K562 (cell line): ENCODE results near the gene SLC25A53. TPM values are rescaled to one million over a fixed set of nuclear protein-coding genes. Genes with fewer than 3 reads are reported as not detected.
A peak's percentile ranks its signal among the peaks of the same experiment; 100 is the strongest.

Source experiments
- E2F6 ChIP-seq, 2 experiments: IDR thresholded peaks; 2 replicates each; pipeline ENCODE4 v1.6.1; 2011; ENCODE audit warnings: borderline replicate concordance in 1 of 2, control low read depth in 1 of 2, low read depth in 1 of 2, low read length in 1 of 2, mild to moderate bottlenecking in 1 of 2, mixed read lengths in 1 of 2, moderate library complexity in 1 of 2; ENCODE audit not compliant: insufficient read depth in 1 of 2, insufficient read length in 1 of 2, poor library complexity in 1 of 2, severe bottlenecking in 1 of 2; ENCODE audit errors: extremely low read depth in 1 of 2
- EGR1 ChIP-seq: fragments of 450-650 bp; conservative IDR thresholded peaks from 2 replicates; pipeline ENCODE4 v1.6.1; 2017; ENCODE audit warnings: mild to moderate bottlenecking
- HDAC3 ChIP-seq: fragments of 450-650 bp; IDR thresholded peaks from 2 replicates; pipeline ENCODE4 v1.6.1; 2018; ENCODE audit warnings: borderline replicate concordance, mild to moderate bottlenecking, moderate library complexity; ENCODE audit not compliant: partially characterized antibody
- MCM3 ChIP-seq: fragments of 450-650 bp; IDR thresholded peaks from 2 replicates; pipeline ENCODE4 v1.6.1; 2016
- NR2C1 ChIP-seq, 2 experiments: fragments of 450-650 bp; IDR thresholded peaks; 2 replicates each; pipeline ENCODE4 v1.6.1; 2017; ENCODE audit warnings: mild to moderate bottlenecking in 2 of 2, antibody characterized with exemption in 1 of 2, inconsistent platforms in 1 of 2, missing compliant biosample characterization in 1 of 2, missing genetic modification characterization in 1 of 2
- SRSF9 ChIP-seq: fragments of 200-400 bp; formaldehyde crosslinking; IDR thresholded peaks from 2 replicates; pipeline ENCODE4 v1.6.1; 2017; ENCODE audit warnings: low read depth, low read length, borderline replicate concordance
- STAT5A ChIP-seq: IDR thresholded peaks from 2 replicates; pipeline ENCODE4 v1.6.1; 2012; ENCODE audit warnings: low read length, inconsistent platforms, borderline replicate concordance
- USF1 ChIP-seq: sonication (generic); formaldehyde crosslinking; IDR thresholded peaks from 2 replicates; pipeline ENCODE4 v1.9.0; 2022; ENCODE audit warnings: mild to moderate bottlenecking, missing genetic modification reagents
- YBX1 ChIP-seq: fragments of 450-650 bp; IDR thresholded peaks from 2 replicates; pipeline ENCODE4 v1.7.1; 2016; ENCODE audit warnings: mild to moderate bottlenecking
- ZBTB12 ChIP-seq: fragments of 250-450 bp; sonication (Bioruptor Pico); IDR thresholded peaks from 2 replicates; pipeline ENCODE4 v1.4.0; 2020
- ZNF263 ChIP-seq: sonication (generic); formaldehyde crosslinking; IDR thresholded peaks from 2 replicates; pipeline ENCODE4 v1.8.0; 2022; ENCODE audit warnings: mild to moderate bottlenecking, missing genetic modification reagents, borderline replicate concordance
- ZNF318 ChIP-seq, 2 experiments: fragments of 450-650 bp; IDR thresholded peaks; 2 replicates each; pipeline ENCODE4 v1.6.1; 2016; ENCODE audit warnings: mild to moderate bottlenecking in 2 of 2, borderline replicate concordance in 1 of 2, low read depth in 1 of 2, moderate library complexity in 1 of 2
- ZNF584 ChIP-seq: fragments of 200-800 bp; sonication (Bioruptor generic); IDR thresholded peaks from 2 replicates; pipeline ENCODE4 v1.6.1; 2016; ENCODE audit warnings: low read depth, mild to moderate bottlenecking, missing genetic modification characterization, missing compliant biosample characterization
- ZNF589 ChIP-seq: fragments of 200-800 bp; sonication (Bioruptor generic); IDR thresholded peaks from 2 replicates; pipeline ENCODE4 v1.6.1; 2016; ENCODE audit warnings: low read depth, missing genetic modification characterization, missing compliant biosample characterization
- polyA plus RNA-seq, 8 experiments: library from polyadenylated mRNA; depleted of rRNA in 4 of 8; stranded (reverse) in 5 of 8; unstranded in 3 of 8; fragments of >200 nt; fragmentation: Nextera tagmentation in 2 of 8; fragmentation: Illumina TruSeq in 1 of 8; extraction: Ambion mirVana in 2 of 8; extraction: Trizol in 1 of 8; gene quantifications; 2 replicates each; pipeline versions ENCODE4 v1.2.1 to v1.2.3, GENCODE V29; 2011 to 2014; ENCODE audit warnings: inconsistent platforms in 1 of 8, missing spikeins in 1 of 8
- total RNA-seq, 7 experiments: library from RNA; depleted of rRNA in 6 of 7; stranded (reverse); fragments of >200 nt in 6 of 7; fragmentation: Illumina TruSeq in 2 of 7; extraction: Trizol in 2 of 7; gene quantifications; 2 replicates each; pipeline versions ENCODE4 v1.2.1 to v1.2.3, GENCODE V29; 2011 to 2021; ENCODE audit warnings: low replicate concordance in 1 of 7

SLC25A53 gene
- total and polyA plus RNA-seq, 9 of the 15 experiments (the other 6 are each of a cell fraction or from before 2014, with no cell fraction given), result 2.4 to 8.6 (median 5.6) TPM

- TF ChIP-seq E2F6 (IDR thresholded peaks at IDR 0.05; ENCODE audit: borderline replicate concordance in 1 of 2, extremely low read depth in 1 of 2, insufficient read depth in 1 of 2, insufficient read length in 1 of 2, low read depth in 1 of 2, low read length in 1 of 2, poor library complexity in 1 of 2, severe bottlenecking in 1 of 2) (no peak), USF1 (CRISPR knock-in tag) (no peak; the same call in 1 of the 2 replicates), NR2C1 (IDR thresholded peaks at IDR 0.05) (peak; percentile 89), NR2C1 (tag; IDR thresholded peaks at IDR 0.05) (peak; percentile 95), EGR1 (peak; percentile 95), MCM3 (no peak), ZNF584 (CRISPR knock-in tag) (no peak), ZNF589 (CRISPR knock-in tag) (no peak), ZNF318 (IDR thresholded peaks at IDR 0.05; ENCODE audit: borderline replicate concordance in 1 of 2, low read depth in 1 of 2) (no peak), YBX1 (no peak), SRSF9 (no peak), ZBTB12 (peak; percentile 72), ZNF263 (CRISPR knock-in tag) (no peak), STAT5A (no peak), HDAC3 (no peak)
Measured at GRCh38 chrX:104156630-104157529, at the start of gene SLC25A53 (continued).
